Transverse colon (tissue), 4 donors: ENCODE data around the gene BCL6B. TPM values are rescaled to one million over a fixed set of nuclear protein-coding genes. Genes with fewer than 3 reads are reported as not detected.

Source experiments
- DNase-seq: peaks from one replicate; pipeline ENCODE4 v3.0.0-alpha.2; 2019
- H3K27ac ChIP-seq, 4 donors: fragments of 200-600 bp; sonication (generic); 2 replicates each; pipeline ENCODE4 v1.5.1; 2016 to 2018; ENCODE audit warnings: inconsistent platforms in 4 of 4
- H3K27me3 ChIP-seq: fragments of 200-600 bp; sonication (generic); 2 replicates; pipeline ENCODE4 v1.5.1; 2017; ENCODE audit warnings: inconsistent platforms
- H3K36me3 ChIP-seq, 4 donors: fragments of 200-600 bp; sonication (generic); 2 replicates each; pipeline ENCODE4 v1.5.1; 2017 to 2019; ENCODE audit warnings: inconsistent platforms in 4 of 4
- H3K4me1 ChIP-seq, 4 donors: fragments of 200-600 bp; sonication (generic); 2 replicates each; pipeline ENCODE4 v1.5.1; 2017 to 2020; ENCODE audit warnings: inconsistent platforms in 4 of 4
- H3K4me3 ChIP-seq, 4 donors: fragments of 200-600 bp; sonication (generic); 1 replicate in 1 of 4; 2 replicates in 3 of 4; pipeline versions ENCODE4 v1.5.1 to v1.6.1; 2017 to 2019; ENCODE audit warnings: inconsistent platforms in 4 of 4
- H3K9me3 ChIP-seq, 2 donors: fragments of 200-600 bp; sonication (generic); 2 replicates each; pipeline ENCODE4 v1.5.1; 2017 to 2019; ENCODE audit warnings: inconsistent platforms in 2 of 2
- EP300 ChIP-seq: sonication (generic); formaldehyde crosslinking; IDR thresholded peaks from one replicate; pipeline ENCODE4 v1.6.1; 2017; ENCODE audit warnings: antibody characterized with exemption, low read depth
- POLR2A ChIP-seq: fragments of 450-650 bp; IDR thresholded peaks from one replicate; pipeline ENCODE4 v1.6.1; 2016; ENCODE audit warnings: antibody characterized with exemption, mild to moderate bottlenecking, moderate library complexity
- POLR2AphosphoS5 ChIP-seq, 3 donors: sonication (generic); formaldehyde crosslinking; IDR thresholded peaks; one replicate each; pipeline ENCODE4 v1.6.1; 2016; ENCODE audit warnings: antibody characterized with exemption in 3 of 3
- WGBS, 2 donors: methylation state at CpG; one replicate each; pipeline ENCODE4 v1.1.5; 2018; ENCODE audit warnings: low coverage in 1 of 2; 5-methylcytosine and 5-hydroxymethylcytosine counted together
- in situ Hi-C, 4 donors: fragments of 200-750 bp; cut with MboI; loops; one replicate each; pipeline versions ENCODE4 v1.15.0 to v1.15.1; 2017; ENCODE audit warnings: low sequenced_read_pairs in 3 of 4, low pct_ligation_motif_present in 1 of 4, low pct_unique_long_range_greater_than_20kb in 1 of 4
- intact Hi-C: fragments of 100-400 bp; cut with DNase I; formaldehyde crosslinking; loops from one replicate; pipeline ENCODE4 v1.15.1; 2023; ENCODE audit warnings: low total_unique reads
- total RNA-seq, 4 donors: library from RNA; depleted of rRNA; stranded (reverse); fragments of >200 nt; gene quantifications; one replicate each; pipeline ENCODE4 v1.1.0, GENCODE V29; 2016
- TF ChIP-seq, protein P1 (sequence below), 5 experiments: fragments of 200-600 bp in 3 of 5; fragments of 450-650 bp in 2 of 5; sonication (generic) in 3 of 5; IDR thresholded peaks; 1 replicate in 2 of 5; 2 replicates in 3 of 5; pipeline ENCODE4 v1.5.1; 2016 to 2017; ENCODE audit warnings: antibody characterized with exemption in 5 of 5, inconsistent platforms in 3 of 5, mild to moderate bottlenecking in 2 of 5, moderate library complexity in 1 of 5

BCL6B gene
- total RNA-seq, 4 donors from 2014 or later: 0.32 to 1.8 (median 0.82) TPM; not detected in 1

DNA sequence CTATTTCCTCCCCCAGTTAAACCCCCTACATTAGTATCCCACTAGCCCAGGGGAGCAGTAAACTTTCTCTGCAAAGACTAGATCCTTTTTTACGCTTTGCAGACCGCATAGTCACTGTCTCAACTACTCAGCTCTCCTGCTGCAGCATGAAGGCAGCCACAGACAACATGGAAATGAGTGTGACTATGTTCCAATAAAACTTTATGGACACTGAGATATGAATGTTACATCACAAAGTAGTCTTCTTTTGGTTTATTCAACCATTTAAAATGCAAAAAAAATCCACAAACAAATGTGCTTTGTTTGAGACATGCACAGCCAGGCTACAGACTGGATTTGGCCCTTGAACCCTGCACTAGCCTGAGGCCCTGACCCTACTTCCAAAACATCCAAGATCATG is 12.3 kb upstream of the BCL6B start:
- Histone ChIP-seq H3K27ac (no peak overlapping the region), H3K9me3 (no peaks in the 10 kb centered on the region), H3K4me3 (no peak overlapping the region), H3K4me1 (peaks cover 12 to 38% (median 31%) of the 10 kb centered on the region in 4 donors), H3K36me3 (no peaks in the 10 kb centered on the region), H3K27me3 (no peaks in the 10 kb centered on the region)
- intact Hi-C loops (no loop called here), in situ Hi-C loops (loop anchor here in 3 of 4 donors (5.0 to 25.0 kb wide), 3 partner anchors 98 to 373 kb away; partner anchors contain the start of genes C17orf100 (in 1 of the 3), KIAA0753 (in 1 of the 3), MED31 (in 1 of the 3) and TXNDC17 (in 1 of the 3))
- no peak for TF ChIP-seq EP300
- TF ChIP-seq, protein P1, sequence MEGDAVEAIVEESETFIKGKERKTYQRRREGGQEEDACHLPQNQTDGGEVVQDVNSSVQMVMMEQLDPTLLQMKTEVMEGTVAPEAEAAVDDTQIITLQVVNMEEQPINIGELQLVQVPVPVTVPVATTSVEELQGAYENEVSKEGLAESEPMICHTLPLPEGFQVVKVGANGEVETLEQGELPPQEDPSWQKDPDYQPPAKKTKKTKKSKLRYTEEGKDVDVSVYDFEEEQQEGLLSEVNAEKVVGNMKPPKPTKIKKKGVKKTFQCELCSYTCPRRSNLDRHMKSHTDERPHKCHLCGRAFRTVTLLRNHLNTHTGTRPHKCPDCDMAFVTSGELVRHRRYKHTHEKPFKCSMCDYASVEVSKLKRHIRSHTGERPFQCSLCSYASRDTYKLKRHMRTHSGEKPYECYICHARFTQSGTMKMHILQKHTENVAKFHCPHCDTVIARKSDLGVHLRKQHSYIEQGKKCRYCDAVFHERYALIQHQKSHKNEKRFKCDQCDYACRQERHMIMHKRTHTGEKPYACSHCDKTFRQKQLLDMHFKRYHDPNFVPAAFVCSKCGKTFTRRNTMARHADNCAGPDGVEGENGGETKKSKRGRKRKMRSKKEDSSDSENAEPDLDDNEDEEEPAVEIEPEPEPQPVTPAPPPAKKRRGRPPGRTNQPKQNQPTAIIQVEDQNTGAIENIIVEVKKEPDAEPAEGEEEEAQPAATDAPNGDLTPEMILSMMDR (IDR thresholded peaks at IDR 0.05): no peak
- no peak for TF ChIP-seq POLR2A
- TF ChIP-seq POLR2AphosphoS5 (IDR thresholded peaks at IDR 0.05): no peak
- DNase-seq: no peak
- 90 to 100% methylated on average over 2 of the region's 2 CpGs for WGBS, 2 donors

DNA sequence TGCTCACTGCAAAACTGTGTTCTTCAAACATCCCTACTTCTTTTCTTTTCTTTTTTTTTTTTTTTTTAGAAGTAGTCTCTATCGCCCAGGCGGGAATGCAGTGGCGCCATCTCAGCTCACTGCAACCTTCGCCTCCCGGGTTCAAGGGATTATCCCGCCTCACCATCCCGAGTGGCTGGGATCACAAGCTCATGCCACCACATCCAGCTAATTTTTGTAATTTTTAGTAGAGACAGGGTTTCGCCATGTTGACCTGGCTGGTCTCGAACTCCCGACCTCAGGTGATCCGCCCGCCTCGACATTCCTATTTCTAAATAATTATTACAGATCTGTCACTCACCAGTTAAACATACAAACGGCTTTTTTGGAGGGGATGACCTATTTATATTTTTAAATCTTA is 11.4 kb upstream of the BCL6B start:
- H3K27ac ChIP-seq: peak overlapping the region in 3 of 4 donors; percentile 95 to 97 (median 96)
- H3K27me3 ChIP-seq: no peaks in the 10 kb centered on the region
- no peaks in the 10 kb centered on the region for H3K9me3 ChIP-seq
- 37 to 50% methylated on average over 12 to 14 of the region's 14 CpGs for whole genome bisulfite sequencing, 2 donors
- H3K4me1 ChIP-seq: peaks cover 12 to 46% (median 35%) of the 10 kb centered on the region in 4 donors
- TF ChIP-seq POLR2AphosphoS5 (IDR thresholded peaks at IDR 0.05) (no peak), EP300 (no peak), POLR2A (no peak)
- TF ChIP-seq, protein P1 (IDR thresholded peaks at IDR 0.05): no peak
- intact Hi-C loops (no loop called here), in situ Hi-C loops (loop anchor here in 3 of 4 donors (5.0 to 25.0 kb wide), 3 partner anchors 99 to 374 kb away; partner anchors contain the start of genes C17orf100 (in 1 of the 3), KIAA0753 (in 1 of the 3), MED31 (in 1 of the 3) and TXNDC17 (in 1 of the 3))
- peak overlapping the region; percentile 73 to 97 (median 84) for H3K4me3 ChIP-seq
- H3K36me3 ChIP-seq: no peaks in the 10 kb centered on the region
- DNase-seq: no peak

DNA sequence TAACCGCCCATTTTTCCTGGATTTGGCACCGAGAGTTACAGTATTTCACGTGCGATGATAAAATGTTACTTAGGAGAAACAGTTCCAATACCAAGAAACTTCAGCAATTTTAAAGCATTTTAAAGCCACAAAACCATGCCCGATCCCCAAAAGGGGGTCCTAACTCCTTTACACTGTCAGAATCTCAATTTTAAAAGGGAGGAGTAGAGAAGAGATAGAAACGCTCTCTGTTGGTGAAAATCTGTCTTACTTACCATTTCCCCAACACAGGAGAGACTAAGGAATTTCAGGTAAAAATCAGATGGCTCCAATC is 11.0 kb upstream of the BCL6B start:
- no peaks in the 10 kb centered on the region for H3K9me3 ChIP-seq
- H3K27me3 ChIP-seq: no peaks in the 10 kb centered on the region
- TF ChIP-seq POLR2AphosphoS5 (IDR thresholded peaks at IDR 0.05) (no peak), POLR2A (no peak)
- H3K27ac ChIP-seq: peak overlapping the region; percentile 95 to 98 (median 96)
- in situ Hi-C loops (loop anchor here in 3 of 4 donors (5.0 to 25.0 kb wide), 3 partner anchors 100 to 375 kb away; partner anchors contain the start of genes C17orf100 (in 1 of the 3), KIAA0753 (in 1 of the 3), MED31 (in 1 of the 3) and TXNDC17 (in 1 of the 3)), intact Hi-C loops (no loop called here)
- 0% methylated on average over 4 to 6 of the region's 6 CpGs for WGBS, 2 donors
- DNase-seq: no peak
- H3K4me1 ChIP-seq: peaks cover 12 to 51% (median 35%) of the 10 kb centered on the region in 4 donors
- H3K4me3 ChIP-seq: peak overlapping the region; percentile 73 to 97 (median 84)
- H3K36me3 ChIP-seq: no peaks in the 10 kb centered on the region

DNA sequence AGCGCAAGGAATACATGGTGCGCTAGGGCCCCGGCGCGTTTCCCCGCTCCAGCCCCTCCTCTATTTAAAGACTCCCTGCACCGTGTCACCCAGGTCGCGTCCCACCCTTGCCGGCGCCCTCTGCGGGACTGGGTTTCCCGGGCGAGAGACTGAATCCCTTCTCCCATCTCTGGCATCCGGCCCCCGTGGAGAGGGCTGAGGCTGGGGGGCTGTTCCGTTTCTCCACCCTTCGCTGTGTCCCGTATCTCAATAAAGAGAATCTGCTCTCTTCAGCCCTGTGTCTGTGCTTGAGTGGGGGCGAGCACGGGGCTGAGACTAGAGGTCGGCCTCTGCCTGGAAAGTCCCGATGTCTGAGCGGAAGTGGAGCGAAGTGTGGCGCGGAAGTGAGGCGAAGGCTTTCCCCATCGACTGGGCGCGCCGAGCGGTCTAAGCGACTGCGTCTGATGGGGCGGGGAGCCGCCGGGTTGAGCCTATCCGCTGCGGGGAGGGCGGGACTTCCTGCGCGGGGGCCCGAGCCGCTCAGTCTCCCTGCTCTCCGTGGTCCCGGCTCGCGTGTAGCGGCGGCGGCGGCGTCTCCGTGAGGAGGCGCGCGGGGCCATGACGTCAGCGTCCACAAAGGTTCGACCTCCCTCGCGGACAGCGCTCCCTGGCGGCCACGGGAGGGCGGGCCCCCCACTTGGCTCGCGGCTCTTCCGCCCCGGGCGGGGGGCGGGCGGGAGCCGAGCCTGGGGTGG is 8.4 kb upstream of the BCL6B start:
- H3K4me3 ChIP-seq: peak overlapping the region; percentile 73 to 97 (median 84)
- intact Hi-C loops: no loop called here
- no peaks in the 10 kb centered on the region for H3K36me3 ChIP-seq
- H3K27me3 ChIP-seq: no peaks in the 10 kb centered on the region
- H3K4me1 ChIP-seq: peaks cover 15 to 67% (median 40%) of the 10 kb centered on the region in 4 donors
- H3K27ac ChIP-seq: peak overlapping the region; percentile 95 to 98 (median 96)
- peak; percentile 99 for DNase-seq
- TF ChIP-seq POLR2A (peak; percentile 96), EP300 (peak; percentile 36), POLR2AphosphoS5 (IDR thresholded peaks at IDR 0.05) (peak; percentile 94 to 98 (median 98))
- TF ChIP-seq, protein P1 (IDR thresholded peaks at IDR 0.05): peak; percentile 39 to 90 (median 75)
- H3K9me3 ChIP-seq: no peaks in the 10 kb centered on the region
- WGBS, 2 donors: 0% methylated on average over 39 of the region's 75 CpGs; no CpG with 5 or more reads in 1 of the 2 donors
- in situ Hi-C loops: loop anchor here in 3 of 4 donors (5.0 to 25.0 kb wide), 3 partner anchors 102 to 377 kb away; partner anchors contain the start of genes C17orf100 (in 1 of the 3), KIAA0753 (in 1 of the 3), MED31 (in 1 of the 3) and TXNDC17 (in 1 of the 3)
